GM12873 (cell line): ENCODE measurements around the gene ARL10.
A peak's percentile ranks its signal among the peaks of the same experiment; 100 is the strongest.

Source experiments
- CTCF ChIP-seq: IDR thresholded peaks from 2 replicates; pipeline ENCODE4 v1.5.1; 2012; ENCODE audit warnings: low read depth, mild to moderate bottlenecking, moderate library complexity, low read length, control low read depth; ENCODE audit not compliant: insufficient read depth; ENCODE audit errors: missing control alignments

ARL10 gene

GRCh38 chr5:176365351-176366231 is at the start of gene ARL10:
Gene ARL10 (plus strand): TSS chr5:176365487. CDS start chr5:176365564, 77 bp downstream.
- TF ChIP-seq CTCF = no peak

- TF ChIP-seq CTCF = no peak
Observed at GRCh38 chr5:176317534-176318374, 47.5 kb upstream of the ARL10 start.

GRCh38 chr5:176319827-176320554 is 45.3 kb upstream of the ARL10 start:
- TF ChIP-seq CTCF = peak; percentile 25

GRCh38 chr5:176320577-176320976 is 44.7 kb upstream of the ARL10 start:
- no peak for TF ChIP-seq CTCF

GRCh38 chr5:176334031-176334770 is 31.1 kb upstream of the ARL10 start:
- no peak for TF ChIP-seq CTCF

GRCh38 chr5:176337913-176338312 is 27.4 kb upstream of the ARL10 start:
- no peak for TF ChIP-seq CTCF
